ENCODE results near the gene COX7A2.

The COX7A2 gene

DNA sequence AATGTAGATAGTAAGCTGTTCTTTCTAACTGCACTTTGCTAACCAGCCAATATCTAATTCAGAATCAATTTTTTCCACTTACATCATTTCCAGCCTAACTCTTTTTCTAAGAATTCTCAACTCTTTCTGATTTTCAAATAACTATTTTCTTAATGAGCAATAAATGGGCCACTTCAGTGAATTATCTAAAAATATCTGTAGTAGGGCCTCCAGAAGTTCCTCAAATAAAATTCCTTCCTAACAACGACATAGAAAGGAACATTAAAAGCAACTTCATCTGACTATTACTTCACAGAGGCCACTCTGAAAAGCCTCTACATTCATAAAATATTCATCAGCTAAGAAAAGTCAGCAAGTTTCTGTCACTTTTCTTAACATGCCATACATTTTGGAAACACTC lies 42.6 kb downstream of the COX7A2 start:
- DNase-seq (ENCODE audit: low spot score) = no peak

DNA sequence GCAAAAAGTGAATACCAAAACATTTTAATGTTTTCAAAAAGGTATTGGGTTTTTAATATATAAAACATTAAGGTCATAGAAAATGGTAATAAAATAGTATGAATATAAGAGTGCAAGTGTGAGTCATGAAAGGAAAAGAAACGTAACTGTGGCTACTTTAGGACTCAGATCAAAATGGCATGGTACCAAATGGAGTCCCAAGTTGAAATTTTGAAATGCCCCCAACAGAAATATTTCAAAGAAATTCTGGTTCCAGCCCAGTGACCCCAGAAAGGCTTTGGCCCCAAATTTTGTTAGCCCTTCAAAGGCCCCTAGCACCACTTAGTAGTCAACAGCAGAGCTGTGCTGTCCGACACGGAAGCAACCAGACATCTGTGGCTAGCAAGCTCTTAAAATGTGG lies 43.7 kb downstream of the COX7A2 start:
- no peak for DNase-seq (ENCODE audit: low spot score)

- no peak for DNase-seq (ENCODE audit: low spot score)
Measured at GRCh38 chr6:75196081-75196687, 47.4 kb downstream of the COX7A2 start.

DNA sequence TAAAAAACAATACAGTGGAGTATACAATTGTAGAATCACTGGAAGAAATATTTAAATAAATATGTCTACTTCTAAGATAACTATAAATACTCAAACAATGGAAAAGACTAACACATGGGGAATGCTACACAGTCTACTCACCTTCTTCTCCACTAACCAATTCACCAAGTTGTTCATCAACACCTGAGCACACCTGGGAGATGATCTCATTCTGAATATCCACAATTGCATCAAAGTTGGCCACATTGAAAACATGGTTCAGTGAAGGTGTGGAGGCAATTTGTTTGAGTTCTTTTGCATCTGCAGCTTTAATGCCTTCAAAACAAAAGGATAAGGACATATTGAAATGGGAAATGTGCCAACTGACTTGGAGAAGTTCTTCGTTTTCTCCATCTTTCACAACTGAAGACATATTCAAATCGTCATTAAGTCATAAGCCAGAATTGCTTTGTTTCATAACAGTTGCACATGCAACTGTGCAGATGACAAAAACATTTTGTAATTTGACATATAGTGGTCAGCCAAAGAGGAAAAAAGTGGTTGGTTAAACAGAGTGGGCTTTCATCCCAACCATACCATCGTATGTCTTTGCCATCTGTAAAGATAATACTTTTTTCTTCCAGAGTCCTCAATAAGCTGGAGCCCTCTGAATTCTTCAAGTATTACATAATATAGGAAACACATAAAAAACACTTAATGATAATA lies 55.2 kb downstream of the COX7A2 start:
- no peak for DNase-seq (ENCODE audit: low spot score)

Data from SK-N-DZ (cell line).